Stimulated activated CD4-positive, alpha-beta T cell treated with anti-CD3 and anti-CD28 coated beads, Interleukin-15, amount 100 ng/mL, for 48 hours (primary cell): ENCODE results near the gene ZNF672.
"Not testable (repeated sequence)": the region's sequence is repeated elsewhere in the genome, so short reads cannot be mapped to it uniquely, and the experiment has no call there.

Experiments used
- DNase-seq, 2 donors: peaks; one replicate each; pipeline ENCODE4 v3.0.0-alpha.2; 2020; ENCODE audit warnings: low read depth in 2 of 2

The ZNF672 gene

DNA sequence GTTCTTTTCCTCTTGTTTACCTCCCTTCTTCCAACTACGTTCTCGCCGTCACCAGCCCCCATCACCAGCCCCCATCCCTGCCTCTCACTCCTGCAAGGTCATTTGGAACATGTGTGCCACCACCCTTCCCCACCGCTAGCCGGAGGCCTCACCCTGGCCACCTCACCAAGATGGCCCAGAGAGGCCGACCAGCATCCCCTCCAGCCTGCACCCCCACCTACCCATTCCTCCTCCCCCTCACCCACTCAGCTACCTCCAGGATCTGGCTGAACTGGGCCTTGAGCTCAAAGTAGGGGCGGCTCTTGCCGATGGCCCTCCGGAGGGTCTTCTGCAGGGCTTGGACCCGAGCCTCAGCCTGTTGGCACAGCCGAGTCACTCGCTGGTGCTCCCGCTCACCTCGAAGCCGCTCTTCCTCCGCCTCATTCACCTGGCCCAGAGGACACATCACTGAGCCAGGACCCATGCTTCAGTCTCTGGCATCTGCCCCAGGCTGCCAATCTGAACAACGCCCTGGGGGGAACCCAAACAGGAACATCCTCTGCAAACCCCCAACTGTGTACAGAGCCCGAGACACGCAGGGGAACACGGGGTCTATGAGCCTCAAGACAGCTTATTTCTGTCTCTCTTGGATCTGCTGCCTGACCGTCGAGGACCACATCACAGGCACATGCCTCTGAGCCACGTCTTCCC lies 25.1 kb upstream of the ZNF672 start:
- no peak for DNase-seq

DNA sequence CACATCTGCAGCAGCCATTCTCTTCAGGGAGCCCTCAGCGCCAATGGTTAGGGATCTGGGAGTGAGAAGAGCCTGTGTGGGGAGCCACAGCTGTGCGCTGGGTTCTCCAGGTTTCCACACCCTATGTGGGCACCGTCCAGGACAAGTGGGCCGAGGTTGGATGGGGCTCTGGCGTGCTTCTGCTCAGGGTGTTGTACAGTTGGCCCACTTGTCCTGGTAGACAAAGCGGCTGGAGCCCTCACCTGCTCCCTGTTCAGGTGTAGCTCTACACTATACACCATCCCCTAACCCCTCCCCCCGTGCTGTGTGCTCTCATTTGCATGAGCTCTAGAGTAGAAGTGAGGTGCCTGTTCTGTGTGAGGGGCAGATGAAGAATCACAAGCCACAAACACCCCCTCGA lies 24.5 kb upstream of the ZNF672 start:
- no peak for DNase-seq

DNA sequence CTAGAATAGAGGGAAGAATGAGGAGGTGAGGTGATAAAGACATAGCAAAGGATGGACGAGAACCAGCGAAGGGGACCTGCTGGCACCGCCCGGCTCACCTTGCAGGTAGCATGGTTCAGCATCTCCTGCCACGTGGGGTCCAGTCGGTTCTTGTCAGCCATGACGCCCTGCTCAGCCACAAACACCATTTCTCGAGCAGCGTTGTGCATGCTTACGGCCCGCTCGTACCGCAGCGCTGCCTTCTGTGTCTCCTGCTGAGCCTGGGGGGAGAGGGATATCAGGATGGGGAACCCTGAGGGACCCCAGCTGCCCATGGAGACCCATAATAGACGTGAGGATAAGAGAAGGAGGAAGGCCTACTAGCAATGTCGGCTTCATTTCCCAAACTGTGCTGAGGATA lies 23.7 kb upstream of the ZNF672 start:
- DNase-seq, result no peak

DNA sequence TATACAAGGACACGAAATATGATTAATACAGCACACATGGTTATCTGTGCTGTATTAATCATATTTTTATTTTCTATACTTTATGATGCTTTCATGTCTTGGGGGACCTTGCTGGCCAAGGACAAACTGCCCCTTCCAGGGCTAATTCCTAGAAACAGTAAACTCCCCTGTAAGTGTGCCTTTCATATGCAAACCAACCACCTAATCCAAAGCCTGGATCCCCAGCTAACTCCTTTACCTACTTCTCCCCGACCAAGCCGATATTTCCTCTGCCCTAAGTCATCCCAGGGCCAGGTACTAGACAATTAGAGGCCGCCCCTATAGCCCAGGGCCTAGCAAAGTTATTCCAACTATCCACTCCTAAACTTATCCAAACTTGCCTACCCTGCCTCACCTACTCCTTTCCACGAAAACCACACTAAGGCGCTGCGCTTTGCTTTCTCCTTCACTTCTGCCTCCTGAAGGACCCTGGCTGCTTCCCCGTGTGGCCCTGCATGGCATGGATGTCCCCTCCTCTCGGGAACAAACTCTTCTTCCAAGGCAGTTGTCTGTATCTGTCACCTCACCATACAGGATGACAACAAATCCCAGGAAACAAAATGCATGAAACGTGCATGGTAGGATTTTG lies 22.5 kb upstream of the ZNF672 start:
- DNase-seq, result no peak

DNA sequence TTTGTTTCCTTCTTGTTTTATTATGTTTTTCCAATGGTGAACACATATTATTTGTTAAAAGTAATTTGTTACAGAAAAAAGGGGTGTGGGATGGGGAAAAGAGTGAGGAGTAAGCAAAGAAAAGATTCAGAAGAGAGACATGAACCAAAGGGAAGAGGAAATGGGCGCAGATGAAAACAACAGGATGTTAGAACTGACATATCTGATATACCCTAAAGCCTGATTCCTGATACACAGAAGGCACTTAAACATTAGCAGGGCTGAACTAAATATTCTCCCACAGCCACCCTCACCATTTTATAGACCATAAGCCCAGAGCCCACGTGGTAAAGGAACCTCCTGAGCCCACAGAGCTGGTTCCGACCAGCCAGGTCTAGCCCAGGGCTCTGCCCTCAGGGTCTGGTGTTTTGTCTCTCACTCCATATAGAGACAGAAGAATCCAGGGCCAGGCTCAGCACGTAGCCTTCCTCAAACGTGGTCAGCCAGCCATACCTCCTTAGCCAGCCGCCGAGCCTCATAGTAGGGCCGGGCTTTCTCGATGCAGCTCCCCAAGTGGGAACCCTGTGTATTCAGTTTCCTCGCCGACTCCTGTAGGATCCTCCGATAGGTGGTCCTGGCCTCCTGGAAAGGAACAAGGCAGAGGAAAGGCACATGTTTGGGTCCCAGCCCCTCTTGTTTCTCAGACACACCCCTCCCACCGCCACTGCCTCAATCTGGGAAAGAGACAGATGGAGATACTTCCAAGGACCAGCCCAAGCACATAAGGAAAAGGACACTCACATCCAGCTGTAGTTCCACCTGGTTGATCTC lies 21.8 kb upstream of the ZNF672 start:
- DNase-seq, result no peak

DNA sequence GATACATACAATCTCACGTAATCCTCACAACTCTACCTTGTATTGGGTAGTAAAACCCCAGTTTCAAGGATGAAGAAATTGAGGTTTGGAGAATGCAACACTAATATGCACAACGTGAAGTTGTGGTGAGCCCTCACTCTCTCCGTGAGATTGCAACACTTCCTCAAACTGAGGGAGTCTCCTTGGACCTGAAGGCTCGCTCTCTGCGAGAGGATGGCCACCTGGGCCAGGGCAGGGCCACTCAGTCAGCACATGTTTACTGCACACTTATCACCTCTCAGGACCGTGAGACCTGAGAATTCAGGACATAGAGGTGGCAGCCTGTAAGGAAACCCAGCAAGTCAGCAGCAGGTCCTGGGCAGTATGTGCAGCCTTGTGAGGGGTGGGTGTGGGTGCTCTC lies 21.0 kb upstream of the ZNF672 start:
- DNase-seq, result no peak

DNA sequence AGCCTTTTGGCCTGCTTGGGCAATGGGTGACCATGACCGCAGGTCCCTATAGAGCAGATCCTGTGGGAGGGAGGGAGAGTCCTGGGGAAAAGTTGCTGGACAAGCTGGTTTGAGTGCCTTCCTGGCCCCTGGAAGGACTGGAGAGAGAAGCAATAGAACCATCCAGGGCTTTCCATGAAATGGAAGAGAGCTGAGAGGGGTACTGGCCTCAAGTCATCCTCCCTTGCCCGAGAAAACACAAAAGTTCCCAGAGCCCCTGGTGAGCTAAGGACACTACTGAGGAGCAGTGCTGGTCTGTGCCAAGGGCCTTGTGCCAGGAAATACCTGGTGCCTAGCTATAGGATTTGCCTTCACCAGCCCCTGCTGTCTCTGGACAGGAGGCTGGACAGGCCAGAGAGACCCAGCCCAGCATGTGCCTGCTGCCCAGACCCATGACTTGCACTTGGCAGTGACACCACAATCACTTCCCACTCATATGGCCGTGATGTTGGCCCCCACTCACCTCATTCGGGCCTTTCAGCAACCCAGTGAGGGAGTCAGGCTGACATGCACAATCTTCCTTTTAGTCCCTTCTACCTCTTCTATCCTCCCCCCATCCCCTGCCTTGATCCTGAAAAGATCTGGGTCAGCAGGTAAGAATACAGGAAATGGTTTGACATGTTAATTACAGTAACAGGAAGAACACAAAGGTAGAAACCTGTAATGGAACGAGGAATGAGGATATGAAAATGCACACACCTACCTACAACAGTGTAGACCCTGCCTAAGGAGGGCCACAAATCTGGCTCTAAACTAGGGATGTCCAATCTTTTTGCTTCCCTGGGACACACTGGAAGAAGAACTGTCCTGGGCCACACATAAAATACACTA lies 19.3 kb upstream of the ZNF672 start:
- DNase-seq, result no peak

DNA sequence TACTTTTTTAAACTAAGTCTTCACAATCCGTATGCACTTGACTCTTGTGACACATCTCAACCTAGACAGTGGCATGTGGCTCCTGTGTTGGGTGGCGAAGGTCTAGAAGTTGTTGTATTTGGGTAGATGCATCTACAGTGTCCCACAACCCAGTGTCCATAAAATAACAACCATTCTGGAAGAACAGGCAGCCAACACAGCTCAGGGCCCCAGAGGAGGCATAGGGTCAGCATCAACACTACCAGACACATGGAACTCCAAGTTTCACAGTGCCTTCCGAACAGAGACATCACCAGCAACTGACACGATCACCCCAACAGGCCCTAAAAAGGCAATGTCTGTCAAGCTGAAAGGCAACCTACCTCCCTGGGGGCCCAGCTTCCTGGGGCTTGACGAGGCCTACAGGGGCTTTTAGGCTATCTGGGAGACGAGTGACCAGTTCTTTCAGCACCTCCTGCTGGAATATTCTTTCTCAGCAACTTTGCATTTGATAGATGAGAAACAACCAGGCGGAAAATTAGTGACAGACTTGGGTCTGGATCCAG lies 17.9 kb upstream of the ZNF672 start:
- no peak for DNase-seq

DNA sequence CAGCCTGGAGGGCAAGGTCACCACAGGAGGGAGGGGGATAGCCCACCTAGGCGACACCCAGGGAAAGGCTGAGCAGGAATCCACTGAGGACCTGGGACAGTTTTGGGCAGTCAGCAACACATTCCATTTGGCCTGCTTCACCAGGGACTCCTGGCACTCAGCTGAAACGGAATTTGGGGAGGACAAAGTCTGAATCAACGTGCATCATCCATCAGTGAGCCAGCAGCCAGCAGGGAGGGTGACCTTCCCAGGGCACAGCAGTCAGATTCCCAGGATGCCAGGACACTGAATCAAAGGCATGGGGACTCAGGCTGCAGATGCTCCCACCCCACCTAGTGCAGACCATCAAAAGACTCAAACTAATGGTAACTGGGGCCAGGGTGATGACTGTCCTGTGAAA lies 16.9 kb upstream of the ZNF672 start:
- no peak for DNase-seq

DNA sequence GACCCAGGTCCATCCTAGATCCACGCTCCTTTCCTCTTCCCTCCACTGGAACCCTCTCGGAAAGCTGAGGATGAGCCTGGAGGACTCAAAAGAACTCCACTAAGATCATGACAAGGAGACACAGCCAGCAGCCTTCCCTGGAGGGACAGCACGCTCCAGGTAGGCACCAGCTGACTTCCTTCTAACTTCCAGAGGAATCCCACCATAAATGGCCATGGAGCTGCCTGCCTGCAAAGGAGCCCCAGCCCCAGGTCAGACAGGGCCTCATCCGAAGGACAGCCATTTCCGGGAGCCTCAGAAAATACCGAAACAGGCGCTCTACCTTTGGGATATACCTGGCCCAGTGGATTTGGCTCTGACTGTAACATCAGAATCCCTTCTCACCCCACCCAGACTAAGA lies 16.4 kb upstream of the ZNF672 start:
- DNase-seq, result no peak

DNA sequence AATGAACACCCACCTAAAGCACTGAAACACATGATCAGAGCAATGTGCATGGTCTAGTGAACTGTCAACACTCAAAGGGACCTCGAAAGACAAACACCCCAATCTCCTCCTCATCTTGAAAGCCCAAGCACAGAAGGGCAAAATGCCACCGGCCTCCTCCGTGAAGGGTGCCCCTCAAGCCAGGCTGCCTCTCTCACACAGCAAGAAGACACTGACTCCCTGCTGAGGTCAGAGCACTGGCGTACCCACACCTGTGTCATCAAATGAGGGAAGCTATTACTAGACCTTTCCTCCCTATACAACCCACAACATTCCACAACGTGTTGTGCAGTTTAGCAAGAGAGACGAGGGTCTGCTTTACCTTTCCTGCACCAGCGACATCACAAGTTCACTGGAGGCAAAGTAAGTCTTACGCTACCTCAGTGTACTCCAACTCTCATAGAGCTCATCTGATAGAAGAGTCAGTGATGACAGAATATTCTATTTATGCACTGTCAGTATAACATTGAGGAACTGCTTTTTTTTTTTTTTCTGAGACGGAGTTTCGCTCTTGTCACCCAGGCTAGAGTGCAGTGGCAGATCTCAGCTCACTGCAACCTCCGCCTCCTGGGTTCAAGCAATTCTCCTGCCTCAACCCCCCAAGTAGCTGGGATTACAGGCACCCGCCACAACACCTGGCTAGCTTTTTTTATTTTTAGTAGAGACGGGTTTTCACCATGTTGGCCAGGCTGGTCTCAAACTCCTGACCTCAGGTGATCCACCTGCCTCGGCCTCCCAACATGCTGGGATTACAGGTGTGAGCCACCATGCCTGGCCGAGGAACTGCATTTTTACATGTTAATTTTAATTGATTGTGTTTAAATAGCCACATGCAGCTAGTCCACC lies 15.6 kb upstream of the ZNF672 start:
- no peak for DNase-seq

DNA sequence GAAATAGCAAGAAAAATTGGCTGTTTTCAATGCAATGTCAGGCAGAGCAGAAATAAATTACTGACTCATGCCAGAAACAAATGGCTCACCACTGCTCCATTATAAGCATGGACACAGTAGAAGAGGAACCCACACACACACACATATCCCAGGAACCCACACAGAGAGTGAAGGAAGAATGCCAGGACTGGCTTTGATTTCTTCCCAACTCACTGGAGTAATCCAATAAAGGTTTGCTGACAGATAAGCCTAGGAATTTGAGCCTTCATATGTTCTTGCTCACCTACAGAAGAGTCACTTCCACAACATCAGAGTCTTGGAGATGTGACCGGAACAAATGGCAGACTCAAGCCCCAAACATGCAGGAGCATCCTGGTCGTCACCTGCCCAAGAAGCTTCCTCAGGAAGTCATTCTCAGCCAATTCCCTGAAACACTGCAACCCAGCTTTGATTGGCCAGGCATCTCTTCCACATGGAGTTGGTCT lies 14.5 kb upstream of the ZNF672 start:
- DNase-seq, result no peak

DNA sequence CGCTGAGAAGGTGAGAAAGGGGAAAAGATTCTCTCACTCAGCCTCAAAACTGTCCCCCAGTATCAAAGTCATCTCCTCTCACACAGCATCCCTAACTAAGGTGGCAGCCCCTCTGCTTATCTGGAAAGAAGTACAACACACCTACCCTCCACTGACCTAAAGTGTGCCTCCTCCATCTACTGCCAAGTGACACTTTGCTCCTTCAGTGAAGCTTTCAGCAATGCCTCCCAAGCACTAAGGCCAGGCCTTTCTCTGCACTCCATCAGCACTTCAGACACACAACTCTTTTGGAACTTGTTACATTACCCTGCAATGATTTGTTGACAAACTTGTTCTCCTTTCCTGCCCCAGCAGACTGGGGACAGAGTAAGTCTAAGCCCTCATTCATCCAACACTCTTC lies 13.7 kb upstream of the ZNF672 start:
- DNase-seq, result no peak

DNA sequence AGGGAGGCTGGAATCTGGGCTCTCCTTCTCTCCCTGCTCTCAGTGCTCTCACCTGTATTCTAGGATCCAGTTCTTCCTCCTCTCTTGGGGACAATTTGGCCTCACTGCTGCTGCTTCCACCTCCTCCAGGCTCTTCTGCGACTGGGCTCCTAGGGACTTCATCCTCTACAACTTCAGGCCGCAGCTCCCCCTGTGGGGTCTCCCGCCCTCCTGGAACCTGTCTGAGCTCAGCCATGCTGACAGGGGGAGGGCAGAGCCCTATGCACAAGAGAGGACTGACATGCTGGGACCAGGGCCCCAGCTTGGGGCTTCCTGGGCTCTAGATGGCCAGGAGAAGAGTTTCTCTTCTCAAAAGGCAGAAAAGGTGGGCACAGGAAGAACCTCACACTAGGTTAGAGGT lies 13.3 kb upstream of the ZNF672 start:
- DNase-seq, result no peak

DNA sequence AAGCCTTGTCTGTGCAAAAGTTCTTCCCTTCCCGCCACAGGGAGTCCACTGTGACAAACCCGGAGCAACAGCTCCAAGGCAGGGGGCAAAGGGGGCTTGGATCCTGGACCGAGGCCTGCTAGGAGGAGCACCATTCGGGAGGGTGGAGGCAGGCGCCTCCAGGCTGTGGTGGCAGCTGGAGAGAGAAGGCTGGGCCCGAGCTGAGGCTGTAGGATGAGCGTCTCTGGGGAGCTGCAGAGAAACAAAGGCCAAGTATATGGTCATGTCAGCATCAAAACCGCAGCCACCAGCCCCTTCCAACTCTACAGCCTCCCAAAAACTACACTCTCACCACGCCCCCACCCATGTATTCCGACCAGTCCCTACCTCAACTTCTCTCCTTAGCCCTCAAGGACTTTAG lies 12.9 kb upstream of the ZNF672 start:
- no peak for DNase-seq

DNA sequence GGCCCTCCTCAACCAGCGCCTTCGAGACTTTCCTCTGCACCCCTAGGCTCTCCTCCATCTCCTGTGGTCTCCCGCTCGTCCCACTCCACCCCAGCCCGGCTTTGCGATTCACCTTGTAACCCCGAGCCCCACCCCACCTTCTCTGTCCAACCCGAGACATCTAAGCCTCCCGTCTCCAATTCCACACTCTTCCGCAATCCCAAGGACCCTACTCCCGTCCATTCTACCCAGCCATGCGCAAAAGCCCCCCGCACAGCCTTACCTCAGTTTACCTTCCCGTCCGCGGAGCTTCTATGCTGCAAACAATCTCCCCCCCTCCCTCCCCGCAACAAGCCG lies 12.5 kb upstream of the ZNF672 start:
- no peak for DNase-seq

DNA sequence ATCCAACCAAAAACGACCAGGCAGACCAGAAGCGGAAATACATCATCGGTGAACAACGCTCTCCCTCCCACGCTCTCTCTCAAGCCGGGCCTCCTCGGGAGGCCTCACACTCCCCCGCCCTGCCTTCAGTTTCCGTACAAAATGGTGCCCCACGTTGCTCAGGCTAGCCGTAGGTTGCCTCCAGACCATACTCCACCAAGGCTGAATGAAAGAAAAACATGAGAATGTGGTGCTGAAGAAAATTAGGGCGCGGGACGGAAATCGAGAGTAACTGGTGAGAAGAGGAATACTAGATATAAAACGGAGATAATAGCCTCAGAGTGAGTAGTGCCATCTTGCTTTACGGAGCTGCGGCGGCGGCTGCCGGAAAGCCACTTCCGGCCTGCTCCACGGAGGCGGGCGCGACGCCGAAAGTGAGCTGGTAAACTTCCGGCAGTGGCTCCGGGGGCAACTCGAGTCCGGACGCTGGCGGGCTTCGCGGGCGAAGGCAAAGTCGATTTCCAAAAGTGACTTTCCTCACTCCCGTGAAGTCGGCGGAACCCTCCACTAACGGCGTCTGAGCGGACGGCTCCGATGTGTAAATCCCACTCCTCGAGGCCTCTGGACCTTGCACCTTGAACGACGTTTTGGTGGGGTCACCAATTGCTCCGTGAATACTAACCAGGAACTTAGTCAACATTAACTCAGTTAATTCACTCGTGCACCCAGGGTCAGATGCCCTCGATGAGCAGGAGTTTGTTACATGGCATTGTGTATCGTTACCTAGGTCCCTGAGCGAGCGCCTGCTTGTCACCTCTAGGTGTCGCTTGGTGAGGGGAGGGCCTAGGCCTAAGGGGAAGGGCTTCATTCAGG lies 11.9 kb upstream of the ZNF672 start, which contains the start of gene SH3BP5L:
TSS of gene SH3BP5L (minus strand) at position 7 of the 852 bp plus-strand sequence. CDS start 980 bp downstream, outside the sequence.
- peak; percentile 84 to 87 for DNase-seq

DNA sequence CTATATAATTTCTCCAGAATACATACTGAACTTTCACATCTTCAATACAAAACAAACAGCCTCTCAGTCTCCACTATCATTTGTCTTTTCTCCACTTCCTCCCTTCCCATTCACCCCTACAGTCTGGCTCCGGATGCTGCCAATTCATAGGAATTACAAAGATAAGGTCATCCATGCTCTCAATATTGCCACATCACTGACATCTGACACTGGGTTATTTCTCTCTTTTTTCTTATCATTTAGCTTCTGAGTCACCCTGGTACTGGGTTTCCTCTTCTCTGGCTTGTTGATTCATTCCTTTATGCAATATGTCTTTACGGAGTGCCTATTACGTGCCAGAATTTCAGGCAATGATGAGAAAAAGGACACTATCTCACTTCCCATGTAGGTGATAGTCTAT lies 9.2 kb upstream of the ZNF672 start:
- no peak for DNase-seq

DNA sequence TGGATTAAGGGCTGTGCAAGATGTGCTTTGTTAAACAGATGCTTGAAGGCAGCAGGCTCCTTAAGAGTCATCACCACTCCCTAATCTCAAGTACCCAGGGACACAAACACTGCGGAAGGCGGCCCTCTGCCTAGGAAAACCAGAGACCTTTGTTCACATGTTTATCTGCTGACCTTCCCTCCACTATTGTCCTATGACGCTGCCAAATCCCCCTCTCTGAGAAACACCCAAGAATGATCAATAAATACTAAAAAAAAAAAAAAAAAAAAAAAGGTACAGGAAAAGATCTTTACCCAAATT lies 7.4 kb upstream of the ZNF672 start:
- not testable (repeated sequence) for DNase-seq

DNA sequence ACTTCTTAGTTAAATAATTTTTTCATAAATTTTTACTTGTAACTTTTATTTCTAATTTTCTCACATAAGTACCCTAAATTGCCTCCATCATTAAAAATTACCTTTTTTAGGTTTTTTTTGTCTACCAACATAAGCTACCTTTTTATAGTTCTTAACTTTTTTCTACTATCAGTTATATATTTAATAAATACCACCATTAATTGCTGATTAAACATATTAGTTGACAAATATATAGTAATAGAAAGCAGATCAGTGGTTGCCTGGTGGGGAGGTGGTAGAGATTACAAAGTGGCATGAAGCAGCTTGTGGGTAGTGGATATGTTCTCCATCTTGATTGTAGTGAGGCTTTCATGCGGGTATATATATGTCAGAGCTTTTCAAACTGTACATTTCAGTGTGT lies 6.2 kb upstream of the ZNF672 start:
- DNase-seq, result no peak
